ENCODE results near the gene ZNF701.

DNA sequence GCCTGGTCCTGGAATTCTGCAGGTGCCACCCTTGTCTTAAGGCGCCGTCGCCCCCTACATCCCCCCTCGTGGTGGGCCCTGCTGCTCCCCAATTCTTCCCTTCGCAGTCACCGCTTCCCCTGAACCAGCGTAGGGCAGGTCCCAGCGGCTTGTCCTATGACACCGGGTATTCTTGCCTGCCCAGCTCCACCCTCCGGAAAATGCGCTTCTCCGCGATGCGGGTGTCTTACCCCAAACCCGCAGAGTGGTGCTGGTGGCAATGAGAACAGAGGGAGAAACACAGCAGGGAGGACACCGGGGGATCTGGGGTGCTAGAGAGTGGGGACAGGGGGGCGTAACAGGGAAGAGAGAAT is 33.7 kb upstream of the ZNF701 start:
- TF ChIP-seq, protein P1, sequence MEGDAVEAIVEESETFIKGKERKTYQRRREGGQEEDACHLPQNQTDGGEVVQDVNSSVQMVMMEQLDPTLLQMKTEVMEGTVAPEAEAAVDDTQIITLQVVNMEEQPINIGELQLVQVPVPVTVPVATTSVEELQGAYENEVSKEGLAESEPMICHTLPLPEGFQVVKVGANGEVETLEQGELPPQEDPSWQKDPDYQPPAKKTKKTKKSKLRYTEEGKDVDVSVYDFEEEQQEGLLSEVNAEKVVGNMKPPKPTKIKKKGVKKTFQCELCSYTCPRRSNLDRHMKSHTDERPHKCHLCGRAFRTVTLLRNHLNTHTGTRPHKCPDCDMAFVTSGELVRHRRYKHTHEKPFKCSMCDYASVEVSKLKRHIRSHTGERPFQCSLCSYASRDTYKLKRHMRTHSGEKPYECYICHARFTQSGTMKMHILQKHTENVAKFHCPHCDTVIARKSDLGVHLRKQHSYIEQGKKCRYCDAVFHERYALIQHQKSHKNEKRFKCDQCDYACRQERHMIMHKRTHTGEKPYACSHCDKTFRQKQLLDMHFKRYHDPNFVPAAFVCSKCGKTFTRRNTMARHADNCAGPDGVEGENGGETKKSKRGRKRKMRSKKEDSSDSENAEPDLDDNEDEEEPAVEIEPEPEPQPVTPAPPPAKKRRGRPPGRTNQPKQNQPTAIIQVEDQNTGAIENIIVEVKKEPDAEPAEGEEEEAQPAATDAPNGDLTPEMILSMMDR (IDR thresholded peaks at IDR 0.05): no peak
- no peak for TF ChIP-seq CBFB (CRISPR knock-in tag; IDR thresholded peaks at IDR 0.05; ENCODE audit: low read depth)
- no peak for TF ChIP-seq JUN (CRISPR knock-in tag; IDR thresholded peaks at IDR 0.05)
- no peak for TF ChIP-seq CREB1 (CRISPR knock-in tag; IDR thresholded peaks at IDR 0.05)
- TF ChIP-seq, protein P2, sequence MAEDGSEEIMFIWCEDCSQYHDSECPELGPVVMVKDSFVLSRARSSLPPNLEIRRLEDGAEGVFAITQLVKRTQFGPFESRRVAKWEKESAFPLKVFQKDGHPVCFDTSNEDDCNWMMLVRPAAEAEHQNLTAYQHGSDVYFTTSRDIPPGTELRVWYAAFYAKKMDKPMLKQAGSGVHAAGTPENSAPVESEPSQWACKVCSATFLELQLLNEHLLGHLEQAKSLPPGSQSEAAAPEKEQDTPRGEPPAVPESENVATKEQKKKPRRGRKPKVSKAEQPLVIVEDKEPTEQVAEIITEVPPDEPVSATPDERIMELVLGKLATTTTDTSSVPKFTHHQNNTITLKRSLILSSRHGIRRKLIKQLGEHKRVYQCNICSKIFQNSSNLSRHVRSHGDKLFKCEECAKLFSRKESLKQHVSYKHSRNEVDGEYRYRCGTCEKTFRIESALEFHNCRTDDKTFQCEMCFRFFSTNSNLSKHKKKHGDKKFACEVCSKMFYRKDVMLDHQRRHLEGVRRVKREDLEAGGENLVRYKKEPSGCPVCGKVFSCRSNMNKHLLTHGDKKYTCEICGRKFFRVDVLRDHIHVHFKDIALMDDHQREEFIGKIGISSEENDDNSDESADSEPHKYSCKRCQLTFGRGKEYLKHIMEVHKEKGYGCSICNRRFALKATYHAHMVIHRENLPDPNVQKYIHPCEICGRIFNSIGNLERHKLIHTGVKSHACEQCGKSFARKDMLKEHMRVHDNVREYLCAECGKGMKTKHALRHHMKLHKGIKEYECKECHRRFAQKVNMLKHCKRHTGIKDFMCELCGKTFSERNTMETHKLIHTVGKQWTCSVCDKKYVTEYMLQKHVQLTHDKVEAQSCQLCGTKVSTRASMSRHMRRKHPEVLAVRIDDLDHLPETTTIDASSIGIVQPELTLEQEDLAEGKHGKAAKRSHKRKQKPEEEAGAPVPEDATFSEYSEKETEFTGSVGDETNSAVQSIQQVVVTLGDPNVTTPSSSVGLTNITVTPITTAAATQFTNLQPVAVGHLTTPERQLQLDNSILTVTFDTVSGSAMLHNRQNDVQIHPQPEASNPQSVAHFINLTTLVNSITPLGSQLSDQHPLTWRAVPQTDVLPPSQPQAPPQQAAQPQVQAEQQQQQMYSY (CRISPR knock-in tag; IDR thresholded peaks at IDR 0.05): no peak
- TF ChIP-seq KAT7 (CRISPR knock-in tag; IDR thresholded peaks at IDR 0.05; ENCODE audit: borderline replicate concordance): no peak
- TF ChIP-seq, protein P3, sequence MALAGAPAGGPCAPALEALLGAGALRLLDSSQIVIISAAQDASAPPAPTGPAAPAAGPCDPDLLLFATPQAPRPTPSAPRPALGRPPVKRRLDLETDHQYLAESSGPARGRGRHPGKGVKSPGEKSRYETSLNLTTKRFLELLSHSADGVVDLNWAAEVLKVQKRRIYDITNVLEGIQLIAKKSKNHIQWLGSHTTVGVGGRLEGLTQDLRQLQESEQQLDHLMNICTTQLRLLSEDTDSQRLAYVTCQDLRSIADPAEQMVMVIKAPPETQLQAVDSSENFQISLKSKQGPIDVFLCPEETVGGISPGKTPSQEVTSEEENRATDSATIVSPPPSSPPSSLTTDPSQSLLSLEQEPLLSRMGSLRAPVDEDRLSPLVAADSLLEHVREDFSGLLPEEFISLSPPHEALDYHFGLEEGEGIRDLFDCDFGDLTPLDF (CRISPR knock-in tag; IDR thresholded peaks at IDR 0.05): no peak
- TF ChIP-seq, protein P4, sequence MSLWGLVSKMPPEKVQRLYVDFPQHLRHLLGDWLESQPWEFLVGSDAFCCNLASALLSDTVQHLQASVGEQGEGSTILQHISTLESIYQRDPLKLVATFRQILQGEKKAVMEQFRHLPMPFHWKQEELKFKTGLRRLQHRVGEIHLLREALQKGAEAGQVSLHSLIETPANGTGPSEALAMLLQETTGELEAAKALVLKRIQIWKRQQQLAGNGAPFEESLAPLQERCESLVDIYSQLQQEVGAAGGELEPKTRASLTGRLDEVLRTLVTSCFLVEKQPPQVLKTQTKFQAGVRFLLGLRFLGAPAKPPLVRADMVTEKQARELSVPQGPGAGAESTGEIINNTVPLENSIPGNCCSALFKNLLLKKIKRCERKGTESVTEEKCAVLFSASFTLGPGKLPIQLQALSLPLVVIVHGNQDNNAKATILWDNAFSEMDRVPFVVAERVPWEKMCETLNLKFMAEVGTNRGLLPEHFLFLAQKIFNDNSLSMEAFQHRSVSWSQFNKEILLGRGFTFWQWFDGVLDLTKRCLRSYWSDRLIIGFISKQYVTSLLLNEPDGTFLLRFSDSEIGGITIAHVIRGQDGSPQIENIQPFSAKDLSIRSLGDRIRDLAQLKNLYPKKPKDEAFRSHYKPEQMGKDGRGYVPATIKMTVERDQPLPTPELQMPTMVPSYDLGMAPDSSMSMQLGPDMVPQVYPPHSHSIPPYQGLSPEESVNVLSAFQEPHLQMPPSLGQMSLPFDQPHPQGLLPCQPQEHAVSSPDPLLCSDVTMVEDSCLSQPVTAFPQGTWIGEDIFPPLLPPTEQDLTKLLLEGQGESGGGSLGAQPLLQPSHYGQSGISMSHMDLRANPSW (CRISPR knock-in tag; conservative IDR thresholded peaks at IDR 0.05; ENCODE audit: low read depth): no peak

All from WTC11 (cell line).